ENCODE results near the gene NF1. TPM values are rescaled to one million over a fixed set of nuclear protein-coding genes. Genes with fewer than 3 reads are reported as not detected.
"Not testable (repeated sequence)": the region's sequence is repeated elsewhere in the genome, so short reads cannot be mapped to it uniquely, and the experiment has no call there.

NF1 gene
- total and polyA plus RNA-seq, 11 donors = 6.8 to 82.0 (median 51.4) TPM

DNA sequence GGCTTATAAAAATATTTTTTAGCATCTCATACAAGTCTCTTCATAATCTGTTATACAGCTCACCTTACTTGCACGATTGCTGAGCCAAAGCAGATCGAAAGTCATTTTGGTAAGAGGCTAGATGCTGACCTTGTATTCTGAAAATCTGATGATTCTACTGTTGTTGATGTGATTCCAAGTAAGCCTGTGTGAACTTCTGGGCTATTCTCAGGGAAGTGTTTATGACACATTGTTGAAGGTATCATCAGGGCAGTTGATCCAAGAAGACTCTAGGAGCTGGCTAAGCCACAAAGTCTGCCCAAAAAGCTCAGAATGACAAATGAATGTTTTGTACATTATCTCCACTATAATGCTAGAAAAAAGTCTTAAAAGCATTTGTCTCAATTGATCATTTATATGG, 186.3 kb downstream of the NF1 start:
- H3K27me3 ChIP-seq = no peaks in the 10 kb centered on the region
- TF ChIP-seq POLR2A (IDR thresholded peaks at IDR 0.05) = no peak
- TF ChIP-seq, protein P1, sequence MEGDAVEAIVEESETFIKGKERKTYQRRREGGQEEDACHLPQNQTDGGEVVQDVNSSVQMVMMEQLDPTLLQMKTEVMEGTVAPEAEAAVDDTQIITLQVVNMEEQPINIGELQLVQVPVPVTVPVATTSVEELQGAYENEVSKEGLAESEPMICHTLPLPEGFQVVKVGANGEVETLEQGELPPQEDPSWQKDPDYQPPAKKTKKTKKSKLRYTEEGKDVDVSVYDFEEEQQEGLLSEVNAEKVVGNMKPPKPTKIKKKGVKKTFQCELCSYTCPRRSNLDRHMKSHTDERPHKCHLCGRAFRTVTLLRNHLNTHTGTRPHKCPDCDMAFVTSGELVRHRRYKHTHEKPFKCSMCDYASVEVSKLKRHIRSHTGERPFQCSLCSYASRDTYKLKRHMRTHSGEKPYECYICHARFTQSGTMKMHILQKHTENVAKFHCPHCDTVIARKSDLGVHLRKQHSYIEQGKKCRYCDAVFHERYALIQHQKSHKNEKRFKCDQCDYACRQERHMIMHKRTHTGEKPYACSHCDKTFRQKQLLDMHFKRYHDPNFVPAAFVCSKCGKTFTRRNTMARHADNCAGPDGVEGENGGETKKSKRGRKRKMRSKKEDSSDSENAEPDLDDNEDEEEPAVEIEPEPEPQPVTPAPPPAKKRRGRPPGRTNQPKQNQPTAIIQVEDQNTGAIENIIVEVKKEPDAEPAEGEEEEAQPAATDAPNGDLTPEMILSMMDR (IDR thresholded peaks at IDR 0.05) = no peak
- H3K9me3 ChIP-seq = no peaks in the 10 kb centered on the region
- intact Hi-C loops (cut with DNase I) = no loop called here
- ATAC-seq (no peak), DNase-seq (no peak)
- no peaks in the 10 kb centered on the region for H3K4me1 ChIP-seq
- H3K4me3 ChIP-seq = no peak overlapping the region
- WGBS, 4 donors = 81 to 95% (median 91%) methylated on average over 2 of the region's 2 CpGs
- no peak overlapping the region for H3K27ac ChIP-seq
- H3K36me3 ChIP-seq = peaks cover 0 to 54% (median 34%) of the 10 kb centered on the region in 9 donors

DNA sequence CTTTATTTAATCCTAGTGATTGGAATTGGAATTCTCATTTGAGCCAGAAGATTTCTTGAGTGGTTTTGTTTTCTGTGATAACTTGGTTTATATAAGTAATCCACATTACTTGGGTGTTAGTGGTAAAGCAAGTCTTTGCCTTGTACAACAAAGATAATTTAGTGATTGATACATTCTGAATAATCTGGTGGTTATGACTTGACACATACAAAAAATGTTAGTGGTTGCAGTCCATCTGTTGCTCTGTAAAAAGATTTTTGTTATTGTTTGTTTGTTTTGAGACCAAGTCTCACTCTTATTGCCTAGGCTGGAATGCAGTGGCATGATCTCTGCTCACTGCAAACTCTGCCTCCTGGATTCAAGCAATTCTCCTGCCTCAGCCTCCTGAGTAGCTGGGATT, 189.1 kb downstream of the NF1 start:
- Histone ChIP-seq H3K9me3 (no peaks in the 10 kb centered on the region), H3K27me3 (no peaks in the 10 kb centered on the region), H3K36me3 (peaks cover 0 to 42% (median 18%) of the 10 kb centered on the region in 9 donors), H3K27ac (no peak overlapping the region), H3K4me3 (no peak overlapping the region), H3K4me1 (no peaks in the 10 kb centered on the region)
- ATAC-seq = no peak
- intact Hi-C loops (cut with DNase I) = no loop called here
- TF ChIP-seq POLR2A (IDR thresholded peaks at IDR 0.05) = no peak
- TF ChIP-seq, protein P1 (IDR thresholded peaks at IDR 0.05) = no peak
- no peak for DNase-seq

DNA sequence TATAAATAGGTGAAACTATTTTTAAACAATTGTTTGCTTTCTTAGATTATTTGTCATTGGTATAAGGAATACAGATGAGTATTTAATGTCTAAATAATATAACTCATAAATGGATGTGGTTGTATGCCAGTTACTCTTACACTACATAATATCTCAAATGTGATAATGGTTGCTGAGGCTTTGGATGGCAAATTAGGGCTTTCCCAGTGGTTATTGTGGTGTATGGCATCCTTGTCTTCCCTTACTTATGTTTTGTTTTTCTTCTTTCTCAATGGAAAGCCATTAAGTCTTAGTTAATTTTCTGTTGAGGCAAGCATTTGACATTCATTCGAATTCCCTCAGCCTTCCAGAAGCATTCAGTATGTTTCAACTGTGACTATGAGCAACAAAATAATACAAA, 191.8 kb downstream of the NF1 start:
- no peaks in the 10 kb centered on the region for H3K27me3 ChIP-seq
- ATAC-seq (no peak), DNase-seq (no peak)
- intact Hi-C loops (cut with DNase I) = no loop called here
- H3K4me3 ChIP-seq = no peak overlapping the region
- no peaks in the 10 kb centered on the region for H3K9me3 ChIP-seq
- H3K4me1 ChIP-seq = peaks cover 0 to 5% (median 0%) of the 10 kb centered on the region in 12 donors
- TF ChIP-seq, protein P1 (IDR thresholded peaks at IDR 0.05) = no peak
- TF ChIP-seq POLR2A (IDR thresholded peaks at IDR 0.05) = no peak
- 89 to 100% (median 95%) methylated on average over 1 of the region's 1 CpG for WGBS, 4 donors
- H3K36me3 ChIP-seq = peaks cover 0 to 32% (median 2%) of the 10 kb centered on the region in 9 donors
- H3K27ac ChIP-seq = no peak overlapping the region

DNA sequence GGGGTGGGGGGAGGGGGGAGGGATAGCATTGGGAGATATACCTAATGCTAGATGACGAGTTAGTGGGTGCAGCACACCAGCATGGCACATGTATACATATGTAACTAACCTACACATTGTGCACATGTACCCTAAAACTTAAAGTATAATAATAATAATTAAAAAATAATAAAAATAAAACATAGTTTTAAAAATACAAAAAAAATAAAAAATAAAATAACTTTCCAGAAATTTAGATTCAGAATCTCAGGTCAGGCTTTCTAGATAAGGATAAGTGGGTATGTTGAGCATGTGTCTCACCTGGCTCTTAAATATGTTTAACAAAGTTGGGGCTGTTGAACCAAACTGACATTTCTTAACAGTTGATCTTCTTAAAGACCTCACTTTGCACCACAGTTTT, 193.2 kb downstream of the NF1 start:
- H3K4me3 ChIP-seq; ATAC-seq; DNase-seq; H3K4me1 ChIP-seq; H3K27me3 ChIP-seq; intact Hi-C loops (cut with DNase I); H3K9me3 ChIP-seq; H3K27ac ChIP-seq: not testable (repeated sequence)
- 69 to 100% (median 97%) methylated on average over 1 of the region's 1 CpG; no CpG with 5 or more reads in 1 of the 4 donors for WGBS, 4 donors
- peaks cover 0 to 31% (median 6%) of the 10 kb centered on the region in 9 donors for H3K36me3 ChIP-seq

DNA sequence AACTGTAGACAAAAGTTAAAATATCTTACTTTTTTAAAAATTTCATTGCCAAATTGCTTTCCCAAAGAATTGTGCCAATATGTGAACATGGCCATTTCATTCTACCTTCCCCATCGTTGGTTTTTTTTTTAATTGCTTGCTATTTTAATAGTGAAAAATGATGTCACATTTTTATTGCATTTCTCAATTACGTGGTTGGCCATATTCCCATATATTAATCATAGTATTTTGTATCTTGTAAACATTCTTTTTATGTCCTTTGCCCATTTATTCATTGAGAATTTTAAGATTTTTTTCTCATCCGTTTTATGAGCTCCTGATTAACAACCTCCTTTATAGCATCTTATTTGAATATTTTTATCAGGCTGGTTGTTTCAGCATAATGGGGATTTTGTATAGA, 195.0 kb downstream of the NF1 start:
- TF ChIP-seq POLR2A (IDR thresholded peaks at IDR 0.05) = no peak
- TF ChIP-seq, protein P1 (IDR thresholded peaks at IDR 0.05) = no peak
- Histone ChIP-seq H3K4me3 (no peak overlapping the region), H3K36me3 (peaks cover 0 to 28% (median 6%) of the 10 kb centered on the region in 9 donors), H3K27me3 (no peaks in the 10 kb centered on the region), H3K4me1 (peaks cover 0 to 5% (median 0%) of the 10 kb centered on the region in 12 donors), H3K9me3 (no peaks in the 10 kb centered on the region), H3K27ac (no peak overlapping the region)
- 79 to 87% (median 84%) methylated on average over 3 of the region's 3 CpGs for WGBS, 4 donors
- no peak for ATAC-seq
- DNase-seq = no peak
- intact Hi-C loops (cut with DNase I) = no loop called here

All from heart left ventricle (tissue), 16 donors.